Liver (tissue), 9 donors: ENCODE data around the gene CCT4. TPM values are rescaled to one million over a fixed set of nuclear protein-coding genes. Genes with fewer than 3 reads are reported as not detected.
"Not testable (repeated sequence)": the region's sequence is repeated elsewhere in the genome, so short reads cannot be mapped to it uniquely, and the experiment has no call there.

Source experiments
- DNase-seq: peaks from one replicate; pipeline ENCODE4 v3.0.0-alpha.2; 2017; ENCODE audit warnings: low spot score
- H3K27ac ChIP-seq, 2 donors: one replicate each; pipeline ENCODE4 v1.7.0; 2013; ENCODE audit warnings: inconsistent platforms in 2 of 2, low read length in 2 of 2, control low read depth in 1 of 2, low read depth in 1 of 2, mild to moderate bottlenecking in 1 of 2
- H3K27me3 ChIP-seq, 4 donors: one replicate each; pipeline versions ENCODE4 v1.6.1 to v1.7.0; 2013; ENCODE audit warnings: low read length in 3 of 4, inconsistent platforms in 1 of 4, mild to moderate bottlenecking in 1 of 4, moderate library complexity in 1 of 4; ENCODE audit not compliant: control insufficient read depth in 4 of 4, insufficient read depth in 4 of 4
- H3K36me3 ChIP-seq, 4 donors: one replicate each; pipeline versions ENCODE4 v1.6.1 to v1.7.0; 2013; ENCODE audit warnings: low read length in 3 of 4, mild to moderate bottlenecking in 3 of 4, low read depth in 1 of 4, moderate library complexity in 1 of 4; ENCODE audit not compliant: control insufficient read depth in 4 of 4, insufficient read depth in 3 of 4
- H3K4me1 ChIP-seq, 4 donors: one replicate each; pipeline versions ENCODE4 v1.6.1 to v1.7.0; 2013; ENCODE audit warnings: low read length in 3 of 4, mild to moderate bottlenecking in 3 of 4, moderate library complexity in 1 of 4; ENCODE audit not compliant: control insufficient read depth in 4 of 4, insufficient read depth in 4 of 4
- H3K4me3 ChIP-seq, 3 donors: one replicate each; pipeline versions ENCODE4 v1.6.1 to v1.7.0; 2013; ENCODE audit warnings: low read length in 3 of 3, control low read depth in 1 of 3, low read depth in 1 of 3, mild to moderate bottlenecking in 1 of 3
- H3K9ac ChIP-seq, 2 donors: one replicate each; pipeline ENCODE4 v1.7.0; 2013; ENCODE audit warnings: low read length in 2 of 2, mild to moderate bottlenecking in 2 of 2, moderate library complexity in 2 of 2, control low read depth in 1 of 2, low read depth in 1 of 2
- H3K9me3 ChIP-seq, 4 donors: one replicate each; pipeline versions ENCODE4 v1.6.1 to v1.7.0; 2013; ENCODE audit warnings: low read length in 3 of 4; ENCODE audit not compliant: control insufficient read depth in 4 of 4
- CTCF ChIP-seq: fragments of 150-350 bp; IDR thresholded peaks from 2 replicates; pipeline ENCODE4 v1.5.1; 2017; ENCODE audit warnings: improper control_type of control experiment, low read depth, low read length; ENCODE audit not compliant: missing input control
- EGR1 ChIP-seq, 2 donors: IDR thresholded peaks; 2 replicates each; pipeline ENCODE4 v1.6.1; 2016 to 2018; ENCODE audit warnings: antibody characterized with exemption in 2 of 2, low read depth in 2 of 2
- FOXA1 ChIP-seq: IDR thresholded peaks from 2 replicates; pipeline ENCODE4 v1.6.1; 2016; ENCODE audit warnings: antibody characterized with exemption
- GABPA ChIP-seq, 2 donors: IDR thresholded peaks in 1 of 2; conservative IDR thresholded peaks in 1 of 2; 2 replicates each; pipeline ENCODE4 v1.6.1; 2016; ENCODE audit warnings: antibody characterized with exemption in 2 of 2, mild to moderate bottlenecking in 1 of 2, moderate library complexity in 1 of 2
- HNF4A ChIP-seq, 2 donors: conservative IDR thresholded peaks; 2 replicates each; pipeline ENCODE4 v1.6.1; 2016; ENCODE audit warnings: antibody characterized with exemption in 2 of 2, mild to moderate bottlenecking in 2 of 2
- HNF4G ChIP-seq: IDR thresholded peaks from 2 replicates; pipeline ENCODE4 v1.6.1; 2016; ENCODE audit warnings: antibody characterized with exemption
- JUND ChIP-seq, 2 donors: IDR thresholded peaks; 2 replicates each; pipeline ENCODE4 v1.6.1; 2016; ENCODE audit warnings: antibody characterized with exemption in 2 of 2
- MAX ChIP-seq: IDR thresholded peaks from 2 replicates; pipeline ENCODE4 v1.6.1; 2016; ENCODE audit warnings: antibody characterized with exemption
- NR2F2 ChIP-seq: IDR thresholded peaks from 2 replicates; pipeline ENCODE4 v1.6.1; 2016; ENCODE audit warnings: antibody characterized with exemption
- RAD21 ChIP-seq, 2 donors: IDR thresholded peaks; 2 replicates each; pipeline ENCODE4 v1.6.1; 2016; ENCODE audit warnings: antibody characterized with exemption in 2 of 2, mild to moderate bottlenecking in 2 of 2
- REST ChIP-seq: IDR thresholded peaks from 2 replicates; pipeline ENCODE4 v1.6.1; 2016; ENCODE audit warnings: antibody characterized with exemption, mild to moderate bottlenecking
- RXRA ChIP-seq, 2 donors: IDR thresholded peaks; 2 replicates each; pipeline ENCODE4 v1.6.1; 2017 to 2018; ENCODE audit warnings: antibody characterized with exemption in 2 of 2, mild to moderate bottlenecking in 1 of 2
- SP1 ChIP-seq: IDR thresholded peaks from 2 replicates; pipeline ENCODE4 v1.6.1; 2018; ENCODE audit warnings: antibody characterized with exemption, mild to moderate bottlenecking
- TAF1 ChIP-seq: conservative IDR thresholded peaks from 2 replicates; pipeline ENCODE4 v1.6.1; 2016; ENCODE audit warnings: antibody characterized with exemption, mild to moderate bottlenecking
- YY1 ChIP-seq: IDR thresholded peaks from 2 replicates; pipeline ENCODE4 v1.6.1; 2016; ENCODE audit warnings: antibody characterized with exemption, mild to moderate bottlenecking
- ZBTB33 ChIP-seq: IDR thresholded peaks from 2 replicates; pipeline ENCODE4 v1.6.1; 2016; ENCODE audit warnings: antibody characterized with exemption
- WGBS: extraction: QIAGEN DNeasy Blood & Tissue Kit; methylation state at CpG from one replicate; pipeline ENCODE4 v1.1.7; 2013; 5-methylcytosine and 5-hydroxymethylcytosine counted together
- polyA plus RNA-seq, 2 donors: library from polyadenylated mRNA; stranded (reverse) in 1 of 2; unstranded in 1 of 2; fragments of 200-250 nt in 1 of 2; fragments of >200 nt in 1 of 2; fragmentation: Nextera tagmentation in 1 of 2; extraction: Ambion mirVana in 1 of 2; gene quantifications; one replicate each; pipeline versions ENCODE4 v1.2.1 to v1.2.3, GENCODE V29; 2013 to 2015
- total RNA-seq, 2 donors: library from RNA; depleted of rRNA; stranded (reverse); fragments of >200 nt; gene quantifications; one replicate each; pipeline ENCODE4 v1.2.3, GENCODE V29; 2014
- donor health status: healthy.
- donor health status: healthy.
- donor health status: healthy.
- donor health status: healthy.
- donor health status: healthy.

The CCT4 gene
- total and polyA plus RNA-seq, 4 donors, result 35.7 to 65.2 (median 38.4) TPM

- Histone ChIP-seq H3K27me3 (no peaks in the 10 kb centered on the region), H3K9ac (peak overlapping the region in 1 of 2 donors; percentile 42), H3K27ac (peak overlapping the region; percentile 73 to 82), H3K9me3 (no peaks in the 10 kb centered on the region), H3K36me3 (no peaks in the 10 kb centered on the region), H3K4me1 (peaks cover 0 to 20% (median 12%) of the 10 kb centered on the region in 4 donors), H3K4me3 (peak overlapping the region; percentile 77 to 95 (median 93))
- no peak for DNase-seq
- WGBS, result 24% methylated on average over 26 of the region's 26 CpGs
- no peak for TF ChIP-seq REST
- no peak for TF ChIP-seq RXRA (IDR thresholded peaks at IDR 0.05)
- TF ChIP-seq MAX, result no peak
- TF ChIP-seq EGR1 (IDR thresholded peaks at IDR 0.05; ENCODE audit: low read depth in 2 of 2), result no peak
- TF ChIP-seq HNF4G, result no peak
- TF ChIP-seq SP1, result no peak
- TF ChIP-seq YY1, result no peak
- TF ChIP-seq RAD21 (IDR thresholded peaks at IDR 0.05), result no peak
- no peak for TF ChIP-seq HNF4A (conservative IDR thresholded peaks at IDR 0.05)
- TF ChIP-seq ZBTB33, result no peak
- TF ChIP-seq GABPA (IDR thresholded peaks at IDR 0.05 in 1 of 2, conservative IDR thresholded peaks at IDR 0.05 in 1 of 2), result no peak
- TF ChIP-seq TAF1, result no peak
- TF ChIP-seq FOXA1, result no peak
- no peak for TF ChIP-seq NR2F2
- TF ChIP-seq JUND (IDR thresholded peaks at IDR 0.05), result no peak
- no peak for TF ChIP-seq CTCF
These were observed 35.2 kb downstream of the CCT4 start for GRCh38 chr2:61853086-61853846.

- not testable (repeated sequence) for H3K27ac ChIP-seq, H3K4me3 ChIP-seq, H3K27me3 ChIP-seq, H3K9ac ChIP-seq, H3K36me3 ChIP-seq, DNase-seq, H3K9me3 ChIP-seq
- WGBS, result 98% methylated on average over 10 of the region's 10 CpGs
- peaks cover 0 to 20% (median 12%) of the 10 kb centered on the region in 4 donors for H3K4me1 ChIP-seq
These were observed 37.2 kb downstream of the CCT4 start for GRCh38 chr2:61851270-61851669.
